GM10266 (cell line): ENCODE data around the gene OR52K1.

Experiments used
- DNase-seq: peaks from one replicate; pipeline ENCODE4 v3.0.0; 2012; ENCODE audit errors: extremely low spot score
- TF ChIP-seq, protein P1 (sequence below): IDR thresholded peaks from 2 replicates; pipeline ENCODE4 v1.5.1; 2012; ENCODE audit warnings: mild to moderate bottlenecking, low read depth; ENCODE audit not compliant: control insufficient read depth, insufficient read depth; ENCODE audit errors: missing control alignments

Gene OR52K1

DNA sequence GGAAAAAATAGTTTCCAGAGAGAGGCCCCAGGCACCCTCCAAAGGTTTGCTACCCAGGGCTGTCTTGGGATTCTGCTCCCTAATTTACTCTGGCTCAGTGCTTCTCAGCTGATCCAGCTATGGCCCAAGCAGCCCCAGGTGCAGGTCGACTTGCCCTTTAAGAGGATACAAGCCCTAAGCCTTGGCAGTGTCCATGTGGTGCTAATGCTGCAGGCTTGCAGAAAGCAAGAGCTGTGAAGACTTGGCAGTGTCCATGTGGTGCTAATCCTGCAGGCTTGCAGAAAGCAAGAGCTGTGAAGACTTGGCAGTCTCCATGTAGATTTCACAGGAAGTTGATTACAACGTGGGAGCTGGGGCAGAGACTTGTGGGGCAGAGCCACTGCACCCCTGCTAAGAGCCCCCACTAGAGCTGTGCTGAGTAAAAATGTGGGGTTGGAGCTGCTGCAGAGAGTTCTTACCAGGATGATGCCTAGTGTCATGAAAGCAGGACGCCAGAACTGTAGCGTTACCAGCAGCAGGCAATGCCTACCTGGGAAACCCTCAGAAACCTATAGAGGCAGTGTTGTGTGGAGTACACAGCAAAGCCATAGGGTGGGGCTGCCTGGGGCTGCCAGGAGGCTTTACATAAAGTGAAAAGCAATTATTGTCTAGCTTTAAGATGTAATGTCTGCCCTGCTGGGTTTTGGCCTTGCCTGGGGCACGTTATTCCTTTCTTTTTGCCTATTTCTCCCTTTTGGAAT is 16.1 kb upstream of the OR52K1 start:
- TF ChIP-seq, protein P1, sequence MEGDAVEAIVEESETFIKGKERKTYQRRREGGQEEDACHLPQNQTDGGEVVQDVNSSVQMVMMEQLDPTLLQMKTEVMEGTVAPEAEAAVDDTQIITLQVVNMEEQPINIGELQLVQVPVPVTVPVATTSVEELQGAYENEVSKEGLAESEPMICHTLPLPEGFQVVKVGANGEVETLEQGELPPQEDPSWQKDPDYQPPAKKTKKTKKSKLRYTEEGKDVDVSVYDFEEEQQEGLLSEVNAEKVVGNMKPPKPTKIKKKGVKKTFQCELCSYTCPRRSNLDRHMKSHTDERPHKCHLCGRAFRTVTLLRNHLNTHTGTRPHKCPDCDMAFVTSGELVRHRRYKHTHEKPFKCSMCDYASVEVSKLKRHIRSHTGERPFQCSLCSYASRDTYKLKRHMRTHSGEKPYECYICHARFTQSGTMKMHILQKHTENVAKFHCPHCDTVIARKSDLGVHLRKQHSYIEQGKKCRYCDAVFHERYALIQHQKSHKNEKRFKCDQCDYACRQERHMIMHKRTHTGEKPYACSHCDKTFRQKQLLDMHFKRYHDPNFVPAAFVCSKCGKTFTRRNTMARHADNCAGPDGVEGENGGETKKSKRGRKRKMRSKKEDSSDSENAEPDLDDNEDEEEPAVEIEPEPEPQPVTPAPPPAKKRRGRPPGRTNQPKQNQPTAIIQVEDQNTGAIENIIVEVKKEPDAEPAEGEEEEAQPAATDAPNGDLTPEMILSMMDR: no peak
- DNase-seq: no peak

DNA sequence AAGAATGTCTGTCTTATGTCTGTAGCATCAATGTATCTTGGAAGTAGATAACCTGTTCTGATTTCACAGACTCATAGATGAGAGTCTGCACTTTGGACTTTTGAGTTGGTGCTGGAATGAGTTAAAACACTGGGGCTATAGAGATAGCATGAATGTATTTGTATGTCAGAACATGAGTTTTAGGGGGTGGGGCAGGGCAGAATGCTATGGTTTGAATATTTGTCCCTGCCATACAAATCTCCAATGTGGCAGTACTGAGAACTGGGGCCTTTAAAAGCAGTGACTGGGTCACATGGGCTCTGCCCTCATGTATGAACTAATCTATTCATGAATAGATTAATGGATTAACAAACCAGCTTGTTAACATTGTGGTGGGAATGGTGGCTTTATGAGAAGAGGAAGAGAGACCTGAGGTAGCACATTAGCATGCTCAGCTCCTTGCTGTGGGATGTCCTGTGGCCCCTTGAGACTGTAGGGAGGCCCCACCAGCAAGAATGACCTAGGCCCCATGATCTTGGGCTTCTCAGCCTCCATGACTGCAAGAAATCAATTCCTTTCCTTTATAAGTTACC is 15.5 kb upstream of the OR52K1 start:
- TF ChIP-seq, protein P1: no peak

DNA sequence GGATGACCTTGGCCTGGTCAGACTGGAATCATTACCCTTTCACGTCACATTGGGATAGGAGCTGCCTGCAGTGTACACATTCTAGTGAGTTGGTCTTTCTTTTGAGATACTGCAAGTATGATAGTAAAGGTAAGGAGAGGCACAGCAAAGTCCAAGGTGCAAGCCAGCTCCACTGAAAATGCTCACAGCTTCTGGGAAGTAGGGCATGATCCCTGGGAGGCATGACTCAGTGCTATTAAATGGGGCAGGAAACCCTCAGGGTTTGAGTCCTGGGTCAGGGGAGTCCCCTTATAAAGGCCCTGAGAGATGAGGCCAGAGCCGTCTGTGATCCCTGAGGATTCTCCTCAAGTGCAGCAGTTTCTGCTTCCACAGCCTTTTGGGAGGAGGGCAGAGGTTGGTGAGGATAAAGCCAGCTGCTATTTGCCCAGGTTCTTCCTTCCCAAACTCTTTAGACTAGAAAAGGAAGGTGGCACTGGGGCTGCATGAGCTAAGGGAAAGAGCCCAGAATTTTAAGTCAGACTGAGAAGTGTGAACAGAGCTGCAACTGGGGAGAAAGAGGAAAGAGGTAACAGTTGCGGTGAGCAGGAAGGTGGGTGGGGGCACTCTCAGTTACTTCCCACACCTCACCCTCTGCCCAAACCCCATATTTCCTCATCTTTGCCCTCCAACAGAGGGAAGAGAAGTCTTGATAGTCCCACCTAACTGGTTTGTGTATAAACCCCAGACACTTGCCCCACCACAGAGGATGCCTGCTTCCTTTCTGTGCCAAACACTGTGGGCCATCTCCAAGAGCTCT is 14.4 kb upstream of the OR52K1 start:
- DNase-seq: no peak
- TF ChIP-seq, protein P1: no peak

More for the DNA sequence above, 15.5 kb upstream of the OR52K1 start:
- no peak for DNase-seq

GRCh38 chr11:4479644-4480043 is 2.8 kb upstream of the OR52K1 start:
- no peak for DNase-seq
- TF ChIP-seq, protein P1: no peak

- no peak for DNase-seq
- TF ChIP-seq, protein P1: no peak
These were observed 1.7 kb upstream of the OR52K1 start for GRCh38 chr11:4480577-4481239.

GRCh38 chr11:4481240-4481582 is 1.2 kb upstream of the OR52K1 start:
- TF ChIP-seq, protein P1: no peak
- no peak for DNase-seq
